Renal cortex interstitium (tissue), 11 donors: Measurements from ENCODE around the gene TNFAIP8. TPM values are rescaled to one million over a fixed set of nuclear protein-coding genes. Genes with fewer than 3 reads are reported as not detected.

Experiments used
- DNase-seq, 11 donors: peaks; one replicate each; pipeline ENCODE4 v3.0.0-alpha.2; 2013; ENCODE audit warnings: low read depth in 9 of 11, low spot score in 4 of 11; ENCODE audit errors: extremely low read depth in 1 of 11
- polyA plus RNA-seq, 3 donors: library from polyadenylated mRNA; unstranded; fragments of 120-200 nt; gene quantifications; one replicate each; pipeline ENCODE4 v1.2.1, GENCODE V29; 2013; ENCODE audit not compliant: insufficient read length in 3 of 3

Gene TNFAIP8
- polyA plus RNA-seq, 3 donors: 26.0 to 29.5 (median 26.0) TPM

GRCh38 chr5:119379942-119380547 lies 24.2 kb downstream of the TNFAIP8 start:
- DNase-seq: no peak

- no peak for DNase-seq
Observed at GRCh38 chr5:119382169-119382568, 26.4 kb downstream of the TNFAIP8 start.

- no peak for DNase-seq
Observed at GRCh38 chr5:119383008-119383407, 27.2 kb downstream of the TNFAIP8 start.

- DNase-seq: no peak
Observed at GRCh38 chr5:119385136-119385535, 29.3 kb downstream of the TNFAIP8 start.

- no peak for DNase-seq
Observed at GRCh38 chr5:119385536-119386128, 29.8 kb downstream of the TNFAIP8 start.

- DNase-seq: no peak
Observed at GRCh38 chr5:119386596-119387344, 31.0 kb downstream of the TNFAIP8 start.

- no peak for DNase-seq
Observed at GRCh38 chr5:119387945-119388618, 32.3 kb downstream of the TNFAIP8 start.

GRCh38 chr5:119388619-119389190 lies 32.9 kb downstream of the TNFAIP8 start:
- DNase-seq: no peak

- DNase-seq: no peak
Observed at GRCh38 chr5:119389288-119390030, 33.6 kb downstream of the TNFAIP8 start.

- DNase-seq: no peak
Observed at GRCh38 chr5:119390404-119390803, 34.6 kb downstream of the TNFAIP8 start.

GRCh38 chr5:119393201-119393691 lies 37.4 kb downstream of the TNFAIP8 start:
- DNase-seq: no peak

- DNase-seq: no peak
Observed at GRCh38 chr5:119393746-119394145, 37.9 kb downstream of the TNFAIP8 start.

GRCh38 chr5:119395080-119395836 lies 39.4 kb downstream of the TNFAIP8 start:
- DNase-seq: no peak

GRCh38 chr5:119396030-119396664 lies 40.3 kb downstream of the TNFAIP8 start:
- DNase-seq: no peak

- DNase-seq: no peak
Observed at GRCh38 chr5:119397518-119398380, 41.9 kb downstream of the TNFAIP8 start.

- DNase-seq: no peak
Observed at GRCh38 chr5:119398727-119399466, 43.1 kb downstream of the TNFAIP8 start.
